Thoracic aorta (tissue), 2 donors: ENCODE measurements around the gene FAM98A. TPM values are rescaled to one million over a fixed set of nuclear protein-coding genes. Genes with fewer than 3 reads are reported as not detected.

Source experiments
- ATAC-seq: fragments of 150-250 bp; one replicate; pipeline ENCODE4 v1.8.0; 2017; ENCODE audit warnings: low read depth; ENCODE audit not compliant: insufficient number of reproducible peaks, low FRiP score
- DNase-seq: peaks from one replicate; pipeline ENCODE4 v3.0.0-alpha.2; 2020; ENCODE audit warnings: low spot score
- H3K27ac ChIP-seq, 2 donors: fragments of 200-600 bp; sonication (generic); 1 replicate in 1 of 2; 2 replicates in 1 of 2; pipeline ENCODE4 v1.5.1; 2016; ENCODE audit warnings: mild to moderate bottlenecking in 2 of 2, moderate library complexity in 2 of 2
- H3K27me3 ChIP-seq: fragments of 200-600 bp; sonication (generic); replicated peaks from 2 replicates; pipeline ENCODE4 v1.6.0; 2016; ENCODE audit warnings: mild to moderate bottlenecking; ENCODE audit not compliant: insufficient read depth
- H3K36me3 ChIP-seq: fragments of 200-600 bp; sonication (generic); one replicate; pipeline ENCODE4 v1.5.1; 2016
- H3K4me1 ChIP-seq, 2 donors: fragments of 200-600 bp; sonication (generic); 1 replicate in 1 of 2; 2 replicates in 1 of 2; pipeline versions ENCODE4 v1.5.1 to v1.6.0; 2016; ENCODE audit warnings: low read depth in 2 of 2, mild to moderate bottlenecking in 1 of 2; ENCODE audit not compliant: control insufficient read depth in 1 of 2
- H3K4me3 ChIP-seq: fragments of 200-600 bp; sonication (generic); 2 replicates; pipeline ENCODE4 v1.5.1; 2016; ENCODE audit warnings: mild to moderate bottlenecking
- H3K9me3 ChIP-seq: fragments of 200-600 bp; sonication (generic); 2 replicates; pipeline ENCODE4 v1.5.1; 2016
- CTCF ChIP-seq: fragments of 200-600 bp; sonication (generic); IDR thresholded peaks from one replicate; pipeline ENCODE4 v1.5.1; 2019; ENCODE audit warnings: antibody characterized with exemption
- total RNA-seq, 2 donors: library from RNA; depleted of rRNA; stranded (reverse); fragments of >200 nt; gene quantifications; one replicate each; pipeline versions ENCODE4 v1.1.0 to v1.2.3, GENCODE V29; 2016

FAM98A gene
- total RNA-seq, 2 donors from 2014 or later: 75.9 to 94.7 TPM

GRCh38 chr2:33606622-33607021 is 7.5 kb upstream of the FAM98A start:
- Histone ChIP-seq H3K27me3 (no peaks in the 10 kb centered on the region), H3K4me3 (no peak overlapping the region), H3K27ac (no peak overlapping the region), H3K36me3 (no peaks in the 10 kb centered on the region), H3K9me3 (no peaks in the 10 kb centered on the region), H3K4me1 (peaks cover 0 to 5% of the 10 kb centered on the region in 2 donors)
- no peak for TF ChIP-seq CTCF
- no peak for DNase-seq
- no peak for ATAC-seq

GRCh38 chr2:33606100-33606499 is 7.0 kb upstream of the FAM98A start:
- H3K36me3 ChIP-seq: no peaks in the 10 kb centered on the region
- H3K27me3 ChIP-seq: no peaks in the 10 kb centered on the region
- no peak overlapping the region for H3K4me3 ChIP-seq
- TF ChIP-seq CTCF: no peak
- peaks cover 0 to 5% of the 10 kb centered on the region in 2 donors for H3K4me1 ChIP-seq
- no peaks in the 10 kb centered on the region for H3K9me3 ChIP-seq
- DNase-seq (no peak), ATAC-seq (no peak)
- no peak overlapping the region for H3K27ac ChIP-seq

- no peak for DNase-seq
- no peaks in the 10 kb centered on the region for H3K9me3 ChIP-seq
- no peak for ATAC-seq
Observed at GRCh38 chr2:33605056-33605455, 6.0 kb upstream of the FAM98A start.

GRCh38 chr2:33603416-33603815 is 4.3 kb upstream of the FAM98A start:
- Histone ChIP-seq H3K4me3 (no peak overlapping the region), H3K9me3 (no peaks in the 10 kb centered on the region), H3K27me3 (no peaks in the 10 kb centered on the region), H3K4me1 (peaks cover 0 to 9% of the 10 kb centered on the region in 2 donors), H3K27ac (no peak overlapping the region), H3K36me3 (no peaks in the 10 kb centered on the region)
- ATAC-seq (no peak), DNase-seq (no peak)
- TF ChIP-seq CTCF: no peak

More at GRCh38 chr2:33605056-33605455, 6.0 kb upstream of the FAM98A start:
- Histone ChIP-seq H3K36me3 (no peaks in the 10 kb centered on the region), H3K27me3 (no peaks in the 10 kb centered on the region), H3K27ac (no peak overlapping the region), H3K4me3 (no peak overlapping the region), H3K4me1 (peaks cover 0 to 6% of the 10 kb centered on the region in 2 donors)
- TF ChIP-seq CTCF: no peak

- H3K9me3 ChIP-seq: no peaks in the 10 kb centered on the region
Observed at GRCh38 chr2:33602201-33602830, 3.2 kb upstream of the FAM98A start.

More at GRCh38 chr2:33602201-33602830, 3.2 kb upstream of the FAM98A start:
- Histone ChIP-seq H3K36me3 (no peaks in the 10 kb centered on the region), H3K4me3 (no peak overlapping the region), H3K27me3 (no peaks in the 10 kb centered on the region), H3K4me1 (peaks cover 8 to 19% of the 10 kb centered on the region in 2 donors), H3K27ac (no peak overlapping the region)
- no peak for ATAC-seq
- TF ChIP-seq CTCF: no peak
- no peak for DNase-seq
